HEK293 (cell line): Measurements from ENCODE around the gene TRIM28.
A peak's percentile ranks its signal among the peaks of the same experiment; 100 is the strongest.

ENCODE experiments used
- FEZF1 ChIP-seq: fragments of 450-650 bp; formaldehyde crosslinking; IDR thresholded peaks from 2 replicates; pipeline ENCODE4 v1.5.1; 2016; ENCODE audit warnings: missing biosample characterization, missing genetic modification characterization
- GFI1B ChIP-seq: fragments of 450-650 bp; formaldehyde crosslinking; IDR thresholded peaks from 2 replicates; pipeline ENCODE4 v1.5.1; 2016; ENCODE audit warnings: missing biosample characterization, missing genetic modification characterization
- GLI4 ChIP-seq: fragments of 450-650 bp; formaldehyde crosslinking; IDR thresholded peaks from 2 replicates; pipeline ENCODE4 v1.5.1; 2016; ENCODE audit warnings: missing biosample characterization, missing genetic modification characterization
- IKZF3 ChIP-seq: fragments of 450-650 bp; IDR thresholded peaks from 2 replicates; pipeline ENCODE4 v1.5.0; 2018; ENCODE audit warnings: missing biosample characterization, mild to moderate bottlenecking, missing genetic modification characterization, moderate library complexity
- KLF1 ChIP-seq: fragments of 450-650 bp; formaldehyde crosslinking; IDR thresholded peaks from 2 replicates; pipeline ENCODE4 v1.5.1; 2016; ENCODE audit warnings: missing biosample characterization, missing genetic modification characterization
- KLF16 ChIP-seq: fragments of 450-650 bp; formaldehyde crosslinking; IDR thresholded peaks from 2 replicates; pipeline ENCODE4 v1.5.1; 2017; ENCODE audit warnings: missing biosample characterization, missing genetic modification characterization
- OVOL3 ChIP-seq: fragments of 450-650 bp; formaldehyde crosslinking; IDR thresholded peaks from 2 replicates; pipeline ENCODE4 v1.5.1; 2016; ENCODE audit warnings: missing biosample characterization, missing genetic modification characterization
- PRDM1 ChIP-seq: fragments of 450-650 bp; formaldehyde crosslinking; IDR thresholded peaks from 2 replicates; pipeline ENCODE4; 2016; ENCODE audit warnings: missing biosample characterization, missing genetic modification characterization
- SP7 ChIP-seq: fragments of 450-650 bp; formaldehyde crosslinking; IDR thresholded peaks from 2 replicates; pipeline ENCODE4 v1.5.1; 2016; ENCODE audit warnings: missing biosample characterization, missing genetic modification characterization
- ZEB2 ChIP-seq: fragments of 450-650 bp; formaldehyde crosslinking; IDR thresholded peaks from 2 replicates; pipeline ENCODE4 v1.5.1; 2016; ENCODE audit warnings: missing biosample characterization, missing genetic modification characterization
- ZNF23 ChIP-seq: fragments of 450-650 bp; formaldehyde crosslinking; IDR thresholded peaks from 2 replicates; pipeline ENCODE4 v1.5.1; 2016; ENCODE audit warnings: missing biosample characterization, missing genetic modification characterization, borderline replicate concordance
- ZNF354C ChIP-seq: fragments of 450-650 bp; formaldehyde crosslinking; IDR thresholded peaks from 2 replicates; pipeline ENCODE4 v1.5.1; 2016; ENCODE audit warnings: missing biosample characterization, missing genetic modification characterization, low read depth, borderline replicate concordance
- ZNF391 ChIP-seq: fragments of 450-650 bp; formaldehyde crosslinking; IDR thresholded peaks from 2 replicates; pipeline ENCODE4 v1.5.1; 2016; ENCODE audit warnings: low read depth, missing biosample characterization, missing genetic modification characterization, borderline replicate concordance
- ZNF473 ChIP-seq: fragments of 450-650 bp; formaldehyde crosslinking; IDR thresholded peaks from 2 replicates; pipeline ENCODE4 v1.5.1; 2017; ENCODE audit warnings: missing biosample characterization, missing genetic modification characterization
- ZNF549 ChIP-seq: fragments of 450-650 bp; IDR thresholded peaks from 2 replicates; pipeline ENCODE4 v1.5.1; 2018; ENCODE audit warnings: missing biosample characterization, missing genetic modification characterization, mild to moderate bottlenecking, inconsistent platforms, moderate library complexity
- ZNF621 ChIP-seq: fragments of 450-650 bp; formaldehyde crosslinking; IDR thresholded peaks from 2 replicates; pipeline ENCODE4 v1.5.1; 2017; ENCODE audit warnings: missing biosample characterization, missing genetic modification characterization
- ZNF624 ChIP-seq: fragments of 450-650 bp; formaldehyde crosslinking; IDR thresholded peaks from 2 replicates; pipeline ENCODE4 v1.5.1; 2017; ENCODE audit warnings: missing biosample characterization, missing genetic modification characterization
- ZNF626 ChIP-seq: fragments of 450-650 bp; sonication (Bioruptor Pico); formaldehyde crosslinking; IDR thresholded peaks from 2 replicates; pipeline ENCODE4 v1.5.1; 2018; ENCODE audit warnings: missing biosample characterization, missing genetic modification characterization, inconsistent platforms
- ZNF707 ChIP-seq: fragments of 450-650 bp; formaldehyde crosslinking; IDR thresholded peaks from 2 replicates; pipeline ENCODE4 v1.5.1; 2016; ENCODE audit warnings: missing biosample characterization, missing genetic modification characterization
- ZNF785 ChIP-seq: fragments of 450-650 bp; formaldehyde crosslinking; IDR thresholded peaks from 2 replicates; pipeline ENCODE4 v1.5.1; 2016; ENCODE audit warnings: missing biosample characterization, missing genetic modification characterization
- ZNF843 ChIP-seq: fragments of 450-650 bp; formaldehyde crosslinking; IDR thresholded peaks from 2 replicates; pipeline ENCODE4 v1.5.1; 2016; ENCODE audit warnings: missing biosample characterization, missing genetic modification characterization
- TF ChIP-seq, protein P1 (sequence below): fragments of 450-650 bp; formaldehyde crosslinking; IDR thresholded peaks from 2 replicates; pipeline ENCODE4 v1.5.1; 2016; ENCODE audit warnings: missing biosample characterization, missing genetic modification characterization
- TF ChIP-seq, protein P2 (sequence below): fragments of 450-650 bp; formaldehyde crosslinking; IDR thresholded peaks from 2 replicates; pipeline ENCODE4 v1.5.1; 2017; ENCODE audit warnings: missing biosample characterization, missing genetic modification characterization
- TF ChIP-seq, protein P3 (sequence below): fragments of 450-650 bp; formaldehyde crosslinking; IDR thresholded peaks from 2 replicates; pipeline ENCODE4 v1.5.1; 2016; ENCODE audit warnings: missing biosample characterization, missing genetic modification characterization
- TF ChIP-seq, protein P4 (sequence below): fragments of 450-650 bp; formaldehyde crosslinking; IDR thresholded peaks from 2 replicates; pipeline ENCODE4 v1.5.1; 2016; ENCODE audit warnings: missing biosample characterization, missing genetic modification characterization
- TF ChIP-seq, protein P5 (sequence below): fragments of 450-650 bp; formaldehyde crosslinking; IDR thresholded peaks from 2 replicates; pipeline ENCODE4 v1.5.1; 2016; ENCODE audit warnings: missing biosample characterization, missing genetic modification characterization
- TF ChIP-seq, protein P6 (sequence below): fragments of 450-650 bp; formaldehyde crosslinking; IDR thresholded peaks from 2 replicates; pipeline ENCODE4 v1.5.1; 2016; ENCODE audit warnings: missing biosample characterization, missing genetic modification characterization, borderline replicate concordance

The TRIM28 gene

DNA sequence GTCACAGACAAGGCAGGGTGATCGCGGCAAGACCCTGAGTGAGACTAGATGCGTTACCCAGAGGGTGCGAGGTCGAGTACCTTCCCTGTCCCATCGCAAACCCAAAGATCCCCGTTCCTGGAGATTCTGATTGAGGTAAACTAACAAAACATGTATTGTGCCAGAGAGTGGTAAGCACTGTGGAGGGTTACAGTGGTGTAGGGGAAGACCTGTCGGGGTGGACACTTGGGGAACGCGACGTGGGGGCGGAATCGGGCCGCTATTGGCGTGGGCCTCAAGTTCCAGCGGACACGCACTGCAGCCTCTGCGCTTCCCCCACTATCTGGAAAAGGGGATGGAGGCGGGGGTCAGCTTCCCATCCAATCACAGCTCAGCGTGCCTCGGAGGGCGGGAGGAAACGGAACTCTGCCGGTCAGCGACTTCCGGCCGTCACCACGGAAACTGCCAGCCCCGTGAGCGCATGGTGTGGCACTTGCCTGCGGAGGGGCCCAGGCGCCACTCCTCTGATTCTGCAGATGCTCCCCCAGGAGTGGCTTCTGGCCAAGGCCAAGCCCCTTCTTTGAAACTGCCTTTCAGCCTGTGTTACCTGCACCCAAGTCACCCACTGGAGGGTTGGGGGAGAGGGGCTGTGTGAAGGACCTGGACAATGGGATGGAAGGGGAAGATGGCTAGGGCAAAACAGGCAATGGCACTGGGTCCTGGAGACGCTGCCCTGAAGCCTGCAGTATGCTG lies 15.6 kb downstream of the TRIM28 start (continued):
- TF ChIP-seq, protein P1, sequence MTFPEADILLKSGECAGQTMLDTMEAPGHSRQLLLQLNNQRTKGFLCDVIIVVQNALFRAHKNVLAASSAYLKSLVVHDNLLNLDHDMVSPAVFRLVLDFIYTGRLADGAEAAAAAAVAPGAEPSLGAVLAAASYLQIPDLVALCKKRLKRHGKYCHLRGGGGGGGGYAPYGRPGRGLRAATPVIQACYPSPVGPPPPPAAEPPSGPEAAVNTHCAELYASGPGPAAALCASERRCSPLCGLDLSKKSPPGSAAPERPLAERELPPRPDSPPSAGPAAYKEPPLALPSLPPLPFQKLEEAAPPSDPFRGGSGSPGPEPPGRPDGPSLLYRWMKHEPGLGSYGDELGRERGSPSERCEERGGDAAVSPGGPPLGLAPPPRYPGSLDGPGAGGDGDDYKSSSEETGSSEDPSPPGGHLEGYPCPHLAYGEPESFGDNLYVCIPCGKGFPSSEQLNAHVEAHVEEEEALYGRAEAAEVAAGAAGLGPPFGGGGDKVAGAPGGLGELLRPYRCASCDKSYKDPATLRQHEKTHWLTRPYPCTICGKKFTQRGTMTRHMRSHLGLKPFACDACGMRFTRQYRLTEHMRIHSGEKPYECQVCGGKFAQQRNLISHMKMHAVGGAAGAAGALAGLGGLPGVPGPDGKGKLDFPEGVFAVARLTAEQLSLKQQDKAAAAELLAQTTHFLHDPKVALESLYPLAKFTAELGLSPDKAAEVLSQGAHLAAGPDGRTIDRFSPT (tag by site-specific recombination): peak; percentile 90
- no peak for TF ChIP-seq ZNF549 (tag by site-specific recombination)
- no peak for TF ChIP-seq ZNF23 (tag by site-specific recombination)
- TF ChIP-seq, protein P2, sequence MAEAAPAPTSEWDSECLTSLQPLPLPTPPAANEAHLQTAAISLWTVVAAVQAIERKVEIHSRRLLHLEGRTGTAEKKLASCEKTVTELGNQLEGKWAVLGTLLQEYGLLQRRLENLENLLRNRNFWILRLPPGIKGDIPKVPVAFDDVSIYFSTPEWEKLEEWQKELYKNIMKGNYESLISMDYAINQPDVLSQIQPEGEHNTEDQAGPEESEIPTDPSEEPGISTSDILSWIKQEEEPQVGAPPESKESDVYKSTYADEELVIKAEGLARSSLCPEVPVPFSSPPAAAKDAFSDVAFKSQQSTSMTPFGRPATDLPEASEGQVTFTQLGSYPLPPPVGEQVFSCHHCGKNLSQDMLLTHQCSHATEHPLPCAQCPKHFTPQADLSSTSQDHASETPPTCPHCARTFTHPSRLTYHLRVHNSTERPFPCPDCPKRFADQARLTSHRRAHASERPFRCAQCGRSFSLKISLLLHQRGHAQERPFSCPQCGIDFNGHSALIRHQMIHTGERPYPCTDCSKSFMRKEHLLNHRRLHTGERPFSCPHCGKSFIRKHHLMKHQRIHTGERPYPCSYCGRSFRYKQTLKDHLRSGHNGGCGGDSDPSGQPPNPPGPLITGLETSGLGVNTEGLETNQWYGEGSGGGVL (tag by site-specific recombination): peak; percentile 80
- TF ChIP-seq KLF1 (tag by site-specific recombination): peak; percentile 35
- TF ChIP-seq KLF16 (tag by site-specific recombination): peak; percentile 87
- no peak for TF ChIP-seq GFI1B (tag by site-specific recombination)
- TF ChIP-seq, protein P3, sequence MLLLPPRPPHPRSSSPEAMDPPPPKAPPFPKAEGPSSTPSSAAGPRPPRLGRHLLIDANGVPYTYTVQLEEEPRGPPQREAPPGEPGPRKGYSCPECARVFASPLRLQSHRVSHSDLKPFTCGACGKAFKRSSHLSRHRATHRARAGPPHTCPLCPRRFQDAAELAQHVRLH (tag by site-specific recombination): peak; percentile 86
- peak; percentile 84; the same call in 1 of the 2 replicates for TF ChIP-seq GLI4 (tag by site-specific recombination)
- no peak for TF ChIP-seq ZNF624
- TF ChIP-seq ZEB2 (tag by site-specific recombination): 0 out of 2 replicates have a peak, but pooled peaks have one; percentile 61
- peak; percentile 87 for TF ChIP-seq FEZF1
- TF ChIP-seq, protein P4, sequence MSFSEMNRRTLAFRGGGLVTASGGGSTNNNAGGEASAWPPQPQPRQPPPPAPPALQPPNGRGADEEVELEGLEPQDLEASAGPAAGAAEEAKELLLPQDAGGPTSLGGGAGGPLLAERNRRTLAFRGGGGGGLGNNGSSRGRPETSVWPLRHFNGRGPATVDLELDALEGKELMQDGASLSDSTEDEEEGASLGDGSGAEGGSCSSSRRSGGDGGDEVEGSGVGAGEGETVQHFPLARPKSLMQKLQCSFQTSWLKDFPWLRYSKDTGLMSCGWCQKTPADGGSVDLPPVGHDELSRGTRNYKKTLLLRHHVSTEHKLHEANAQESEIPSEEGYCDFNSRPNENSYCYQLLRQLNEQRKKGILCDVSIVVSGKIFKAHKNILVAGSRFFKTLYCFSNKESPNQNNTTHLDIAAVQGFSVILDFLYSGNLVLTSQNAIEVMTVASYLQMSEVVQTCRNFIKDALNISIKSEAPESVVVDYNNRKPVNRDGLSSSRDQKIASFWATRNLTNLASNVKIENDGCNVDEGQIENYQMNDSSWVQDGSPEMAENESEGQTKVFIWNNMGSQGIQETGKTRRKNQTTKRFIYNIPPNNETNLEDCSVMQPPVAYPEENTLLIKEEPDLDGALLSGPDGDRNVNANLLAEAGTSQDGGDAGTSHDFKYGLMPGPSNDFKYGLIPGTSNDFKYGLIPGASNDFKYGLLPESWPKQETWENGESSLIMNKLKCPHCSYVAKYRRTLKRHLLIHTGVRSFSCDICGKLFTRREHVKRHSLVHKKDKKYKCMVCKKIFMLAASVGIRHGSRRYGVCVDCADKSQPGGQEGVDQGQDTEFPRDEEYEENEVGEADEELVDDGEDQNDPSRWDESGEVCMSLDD: peak; percentile 89
- no peak; the same call in 1 of the 2 replicates for TF ChIP-seq IKZF3
- no peak for TF ChIP-seq ZNF354C (tag by site-specific recombination)
- peak; percentile 80; the same call in 1 of the 2 replicates for TF ChIP-seq SP7 (tag by site-specific recombination)
- peak; percentile 59; the same call in 1 of the 2 replicates for TF ChIP-seq ZNF785 (tag by site-specific recombination)
- TF ChIP-seq OVOL3 (tag by site-specific recombination): peak; percentile 85
- TF ChIP-seq, protein P5, sequence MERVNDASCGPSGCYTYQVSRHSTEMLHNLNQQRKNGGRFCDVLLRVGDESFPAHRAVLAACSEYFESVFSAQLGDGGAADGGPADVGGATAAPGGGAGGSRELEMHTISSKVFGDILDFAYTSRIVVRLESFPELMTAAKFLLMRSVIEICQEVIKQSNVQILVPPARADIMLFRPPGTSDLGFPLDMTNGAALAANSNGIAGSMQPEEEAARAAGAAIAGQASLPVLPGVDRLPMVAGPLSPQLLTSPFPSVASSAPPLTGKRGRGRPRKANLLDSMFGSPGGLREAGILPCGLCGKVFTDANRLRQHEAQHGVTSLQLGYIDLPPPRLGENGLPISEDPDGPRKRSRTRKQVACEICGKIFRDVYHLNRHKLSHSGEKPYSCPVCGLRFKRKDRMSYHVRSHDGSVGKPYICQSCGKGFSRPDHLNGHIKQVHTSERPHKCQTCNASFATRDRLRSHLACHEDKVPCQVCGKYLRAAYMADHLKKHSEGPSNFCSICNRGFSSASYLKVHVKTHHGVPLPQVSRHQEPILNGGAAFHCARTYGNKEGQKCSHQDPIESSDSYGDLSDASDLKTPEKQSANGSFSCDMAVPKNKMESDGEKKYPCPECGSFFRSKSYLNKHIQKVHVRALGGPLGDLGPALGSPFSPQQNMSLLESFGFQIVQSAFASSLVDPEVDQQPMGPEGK (tag by site-specific recombination): peak; percentile 90
- TF ChIP-seq ZNF621: no peak
- no peak for TF ChIP-seq ZNF473 (tag by site-specific recombination)
- no peak for TF ChIP-seq ZNF707 (tag by site-specific recombination)
- TF ChIP-seq ZNF391 (tag by site-specific recombination): peak; percentile 66; the same call in 1 of the 2 replicates
- TF ChIP-seq, protein P6, sequence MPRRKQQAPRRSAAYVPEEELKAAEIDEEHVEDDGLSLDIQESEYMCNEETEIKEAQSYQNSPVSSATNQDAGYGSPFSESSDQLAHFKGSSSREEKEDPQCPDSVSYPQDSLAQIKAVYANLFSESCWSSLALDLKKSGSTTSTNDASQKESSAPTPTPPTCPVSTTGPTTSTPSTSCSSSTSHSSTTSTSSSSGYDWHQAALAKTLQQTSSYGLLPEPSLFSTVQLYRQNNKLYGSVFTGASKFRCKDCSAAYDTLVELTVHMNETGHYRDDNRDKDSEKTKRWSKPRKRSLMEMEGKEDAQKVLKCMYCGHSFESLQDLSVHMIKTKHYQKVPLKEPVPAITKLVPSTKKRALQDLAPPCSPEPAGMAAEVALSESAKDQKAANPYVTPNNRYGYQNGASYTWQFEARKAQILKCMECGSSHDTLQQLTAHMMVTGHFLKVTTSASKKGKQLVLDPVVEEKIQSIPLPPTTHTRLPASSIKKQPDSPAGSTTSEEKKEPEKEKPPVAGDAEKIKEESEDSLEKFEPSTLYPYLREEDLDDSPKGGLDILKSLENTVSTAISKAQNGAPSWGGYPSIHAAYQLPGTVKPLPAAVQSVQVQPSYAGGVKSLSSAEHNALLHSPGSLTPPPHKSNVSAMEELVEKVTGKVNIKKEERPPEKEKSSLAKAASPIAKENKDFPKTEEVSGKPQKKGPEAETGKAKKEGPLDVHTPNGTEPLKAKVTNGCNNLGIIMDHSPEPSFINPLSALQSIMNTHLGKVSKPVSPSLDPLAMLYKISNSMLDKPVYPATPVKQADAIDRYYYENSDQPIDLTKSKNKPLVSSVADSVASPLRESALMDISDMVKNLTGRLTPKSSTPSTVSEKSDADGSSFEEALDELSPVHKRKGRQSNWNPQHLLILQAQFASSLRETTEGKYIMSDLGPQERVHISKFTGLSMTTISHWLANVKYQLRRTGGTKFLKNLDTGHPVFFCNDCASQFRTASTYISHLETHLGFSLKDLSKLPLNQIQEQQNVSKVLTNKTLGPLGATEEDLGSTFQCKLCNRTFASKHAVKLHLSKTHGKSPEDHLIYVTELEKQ (tag by site-specific recombination): no peak
- TF ChIP-seq ZNF843 (tag by site-specific recombination): peak; percentile 60; the same call in 1 of the 2 replicates
- no peak for TF ChIP-seq ZNF626 (tag by site-specific recombination)
- TF ChIP-seq PRDM1: no peak
